Activated T-helper 17 cell treated with anti-CD3 and anti-CD28 coated beads, Interleukin-2, amount 50 U/mL, for 72 hours (primary cell): ENCODE measurements around the gene PDCD2L. TPM values are rescaled to one million over a fixed set of nuclear protein-coding genes. Genes with fewer than 3 reads are reported as not detected.
"Not testable (repeated sequence)": the region's sequence is repeated elsewhere in the genome, so short reads cannot be mapped to it uniquely, and the experiment has no call there.

Experiments
- ATAC-seq: fragments of 150-1000 bp; cut with Tn5 transposase; replicated peaks from 2 replicates; pipeline ENCODE4 v1.10.0; 2021; ENCODE audit warnings: mild to moderate bottlenecking, moderate library complexity
- H3K27ac Mint-ChIP-seq: one replicate; pipeline ENCODE4 v1.8.0; 2022; ENCODE audit warnings: mixed read lengths
- H3K27me3 Mint-ChIP-seq: one replicate; pipeline ENCODE4 v1.8.0; 2022; ENCODE audit warnings: mixed read lengths
- H3K36me3 Mint-ChIP-seq: one replicate; pipeline ENCODE4 v1.8.0; 2022; ENCODE audit warnings: low read depth, mild to moderate bottlenecking, mixed read lengths
- H3K4me1 Mint-ChIP-seq: one replicate; pipeline ENCODE4 v1.8.0; 2022; ENCODE audit warnings: mixed read lengths
- H3K4me3 Mint-ChIP-seq: one replicate; pipeline ENCODE4 v1.8.0; 2022; ENCODE audit warnings: mild to moderate bottlenecking, mixed read lengths
- H3K9me3 Mint-ChIP-seq: one replicate; pipeline ENCODE4 v1.8.0; 2022; ENCODE audit warnings: mixed read lengths
- total RNA-seq, 2 donors: library from RNA; stranded (reverse); gene quantifications; one replicate each; pipeline ENCODE4 v1.2.3, GENCODE V29; 2022

PDCD2L gene
- total RNA-seq, 2 donors from 2014 or later = 11.9 to 30.4 TPM

DNA sequence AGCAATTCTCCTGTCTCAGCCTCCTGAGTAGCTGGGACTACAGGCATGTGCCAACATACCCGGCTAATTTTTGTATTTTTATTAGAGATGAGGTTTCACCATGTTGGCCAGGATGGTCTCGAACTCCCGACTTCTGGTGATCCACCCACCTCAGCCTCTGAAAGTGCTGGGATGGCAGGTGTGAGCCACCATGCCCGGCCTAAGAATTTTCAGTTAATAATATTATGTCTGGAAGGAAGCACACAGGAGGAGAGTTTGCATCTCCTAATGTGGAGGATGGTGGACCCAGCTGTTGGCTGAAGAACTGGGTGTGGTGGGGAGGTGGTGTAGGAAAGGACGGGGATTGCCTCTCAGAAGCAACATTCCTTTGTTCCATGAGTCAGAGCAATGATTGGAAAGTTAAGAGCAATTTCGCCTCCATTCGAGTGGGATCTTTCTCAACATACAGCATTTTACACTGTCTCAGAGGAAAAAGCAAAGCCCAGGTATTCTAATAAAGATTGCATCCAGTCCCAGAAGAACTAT is 11.9 kb downstream of the PDCD2L start:
- Mint-ChIP-seq H3K36me3 (peaks cover 96% of the 10 kb centered on the region), H3K27ac (no peak overlapping the region), H3K27me3 (no peaks in the 10 kb centered on the region), H3K4me1 (no peaks in the 10 kb centered on the region), H3K9me3 (no peaks in the 10 kb centered on the region), H3K4me3 (no peak overlapping the region)
- no peak for ATAC-seq

DNA sequence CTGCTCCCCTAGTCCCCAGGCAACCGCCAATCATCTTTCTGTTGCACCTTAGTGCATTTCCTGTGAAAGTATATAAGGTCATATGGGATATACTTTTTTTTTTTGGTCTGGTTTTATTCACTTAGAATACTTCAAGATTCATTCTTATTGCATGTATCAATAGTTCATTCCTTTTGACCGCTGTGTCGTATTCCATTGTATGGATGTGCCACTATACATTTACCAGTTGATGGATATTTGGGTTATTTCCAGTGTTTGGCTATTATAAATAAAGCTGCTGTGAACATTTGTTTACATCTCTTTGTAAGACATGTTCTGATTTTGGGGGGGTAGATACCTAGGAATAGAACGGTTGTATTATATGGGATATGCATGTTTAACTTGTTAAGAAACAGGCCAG is 14.1 kb downstream of the PDCD2L start:
- Mint-ChIP-seq H3K27me3 (no peaks in the 10 kb centered on the region), H3K9me3 (no peaks in the 10 kb centered on the region), H3K36me3 (peaks cover 94% of the 10 kb centered on the region), H3K4me1 (no peaks in the 10 kb centered on the region), H3K27ac (no peak overlapping the region), H3K4me3 (no peak overlapping the region)
- ATAC-seq = no peak

DNA sequence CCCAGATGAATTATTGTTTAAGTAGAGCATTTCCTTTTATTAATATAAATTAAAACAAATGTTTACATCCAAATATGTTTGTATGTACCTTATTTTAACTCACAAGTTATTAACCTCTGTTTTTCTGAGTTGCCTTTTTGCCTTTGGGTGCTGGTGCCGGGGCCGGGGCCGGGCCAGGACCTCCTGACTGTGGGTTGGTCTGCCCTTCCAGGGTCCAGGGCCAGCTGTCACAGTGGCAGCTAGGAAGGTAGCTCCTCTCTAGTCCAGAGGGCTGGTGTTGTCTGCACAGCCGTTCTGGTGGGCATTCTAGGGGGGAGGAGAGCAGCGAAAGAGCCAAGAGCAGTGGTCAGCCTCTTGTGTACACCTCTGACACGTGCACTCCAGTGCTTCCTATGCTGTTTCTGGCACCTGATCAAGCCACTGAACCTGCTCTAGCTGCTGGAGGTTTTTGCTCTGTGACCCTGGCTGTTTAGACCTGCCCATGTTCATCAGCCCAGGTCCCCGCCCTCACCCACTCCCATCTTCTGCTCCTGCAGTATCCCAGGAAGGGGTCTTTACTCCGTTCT is 22.0 kb downstream of the PDCD2L start:
- Mint-ChIP-seq H3K4me1 (peaks cover 8% of the 10 kb centered on the region), H3K4me3 (no peak overlapping the region), H3K27ac (no peak overlapping the region), H3K9me3 (no peaks in the 10 kb centered on the region), H3K27me3 (no peaks in the 10 kb centered on the region), H3K36me3 (peaks cover 85% of the 10 kb centered on the region)
- ATAC-seq = no peak

DNA sequence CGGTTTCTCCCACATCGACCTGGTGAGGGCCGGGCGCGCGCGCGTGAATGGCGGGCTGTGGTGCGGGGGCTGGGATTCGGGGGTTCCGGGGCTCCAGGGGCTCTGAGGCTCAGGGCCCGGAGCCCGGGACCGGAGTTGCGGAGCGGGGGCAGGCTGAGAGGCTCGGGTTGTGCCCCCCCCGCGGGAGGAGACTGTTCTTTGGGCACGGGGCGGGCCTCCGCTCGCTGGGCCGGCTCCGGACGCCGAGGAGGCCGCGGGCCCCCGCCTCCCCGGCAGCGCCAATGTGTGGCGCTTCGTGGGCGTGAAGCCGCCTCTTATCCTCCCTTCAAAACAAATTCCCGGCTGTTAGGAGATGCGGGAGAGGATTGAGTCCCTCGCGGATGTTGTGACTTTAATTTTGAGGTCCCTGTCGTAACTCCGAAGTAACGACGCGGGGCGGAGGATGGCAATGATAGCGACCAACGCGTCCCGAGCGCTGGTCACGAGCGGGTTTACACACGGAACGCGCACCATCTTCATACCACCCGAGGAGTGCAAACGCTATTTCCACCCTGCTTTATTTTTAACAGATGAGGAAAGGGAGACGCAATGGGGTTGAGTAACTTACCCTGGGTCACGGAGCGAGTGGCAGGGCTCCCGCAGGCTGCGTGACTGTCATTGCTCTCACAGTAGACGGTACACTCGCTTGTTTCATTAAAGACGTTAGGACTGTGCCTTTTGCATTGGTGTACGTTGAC is 24.5 kb downstream of the PDCD2L start:
- ATAC-seq = peak; percentile 56
- H3K4me1 Mint-ChIP-seq = peaks cover 15% of the 10 kb centered on the region
- peak overlapping the region; percentile 84 for H3K27ac Mint-ChIP-seq
- no peaks in the 10 kb centered on the region for H3K27me3 Mint-ChIP-seq
- no peaks in the 10 kb centered on the region for H3K9me3 Mint-ChIP-seq
- peak overlapping the region; percentile 93 for H3K4me3 Mint-ChIP-seq
- peaks cover 87% of the 10 kb centered on the region for H3K36me3 Mint-ChIP-seq

DNA sequence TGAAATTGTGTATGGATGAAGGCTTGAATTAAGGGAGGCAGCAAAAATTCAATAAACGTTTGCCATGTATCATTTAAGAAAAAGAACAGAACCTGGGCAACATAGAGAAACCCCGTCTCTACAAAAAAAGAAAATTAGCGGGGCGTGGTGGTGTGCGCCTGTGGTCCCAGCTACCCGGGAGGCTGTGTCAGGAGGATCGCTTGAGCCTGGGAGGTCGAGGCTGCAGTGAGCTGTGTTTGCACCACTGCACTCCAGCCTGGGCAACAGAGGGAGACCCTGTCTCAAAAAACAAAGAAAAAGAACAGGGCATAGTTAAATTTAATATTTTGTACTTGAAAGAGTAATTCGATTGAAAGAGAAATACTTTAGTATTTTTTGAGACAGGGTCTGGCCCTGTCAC is 25.4 kb downstream of the PDCD2L start:
- Mint-ChIP-seq H3K36me3 (peaks cover 87% of the 10 kb centered on the region), H3K9me3 (no peaks in the 10 kb centered on the region), H3K4me3 (peak overlapping the region; percentile 93), H3K4me1 (peaks cover 15% of the 10 kb centered on the region), H3K27ac (peak overlapping the region; percentile 84), H3K27me3 (no peaks in the 10 kb centered on the region)
- ATAC-seq = no peak

DNA sequence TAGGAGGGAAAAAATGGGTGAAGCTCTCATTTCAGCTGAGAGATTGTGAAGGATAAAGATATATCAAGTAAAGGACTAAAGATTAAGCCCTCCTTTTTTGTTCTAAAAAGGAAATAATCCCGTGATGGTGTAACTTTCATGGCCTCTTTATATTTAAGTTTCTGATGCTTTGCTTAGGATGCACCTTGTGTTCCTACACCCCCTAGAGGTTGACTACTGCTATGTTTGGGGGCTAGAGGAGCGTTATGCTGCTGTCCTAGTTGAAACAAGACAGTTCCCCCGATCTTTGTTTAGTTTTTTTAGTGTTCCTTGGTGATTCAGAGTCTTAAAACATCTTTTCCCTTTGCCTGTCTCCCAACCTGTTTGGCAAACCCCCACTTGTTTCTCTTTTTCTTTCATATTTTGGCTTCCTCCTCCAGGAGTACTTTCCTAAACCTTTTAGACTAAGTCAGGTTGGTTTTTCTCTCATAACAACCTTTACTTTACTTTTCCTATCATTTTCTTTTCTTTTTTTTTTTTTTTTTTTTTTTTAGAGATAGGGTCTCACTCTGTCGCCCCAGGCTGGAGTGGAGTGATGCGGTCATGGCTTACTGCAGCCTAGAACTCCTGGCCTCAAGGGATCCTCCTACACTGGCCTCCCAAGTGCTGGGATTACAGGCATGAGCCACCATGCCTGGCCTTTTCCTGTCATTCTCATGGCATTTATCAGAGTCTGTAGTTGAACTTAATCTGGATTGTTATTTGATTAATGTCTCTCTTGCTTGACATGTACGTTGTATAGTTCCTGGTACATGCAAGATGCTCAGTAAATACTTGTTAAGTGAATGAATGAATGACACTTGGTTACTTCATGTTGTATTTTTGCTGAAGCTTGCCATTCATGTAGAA is 26.8 kb downstream of the PDCD2L start:
- H3K36me3 Mint-ChIP-seq = peaks cover 87% of the 10 kb centered on the region
- H3K9me3 Mint-ChIP-seq = no peaks in the 10 kb centered on the region
- no peaks in the 10 kb centered on the region for H3K27me3 Mint-ChIP-seq
- H3K27ac Mint-ChIP-seq = peak overlapping the region; percentile 40
- peak; percentile 35 for ATAC-seq
- peak overlapping the region; percentile 93 for H3K4me3 Mint-ChIP-seq
- H3K4me1 Mint-ChIP-seq = peaks cover 15% of the 10 kb centered on the region

DNA sequence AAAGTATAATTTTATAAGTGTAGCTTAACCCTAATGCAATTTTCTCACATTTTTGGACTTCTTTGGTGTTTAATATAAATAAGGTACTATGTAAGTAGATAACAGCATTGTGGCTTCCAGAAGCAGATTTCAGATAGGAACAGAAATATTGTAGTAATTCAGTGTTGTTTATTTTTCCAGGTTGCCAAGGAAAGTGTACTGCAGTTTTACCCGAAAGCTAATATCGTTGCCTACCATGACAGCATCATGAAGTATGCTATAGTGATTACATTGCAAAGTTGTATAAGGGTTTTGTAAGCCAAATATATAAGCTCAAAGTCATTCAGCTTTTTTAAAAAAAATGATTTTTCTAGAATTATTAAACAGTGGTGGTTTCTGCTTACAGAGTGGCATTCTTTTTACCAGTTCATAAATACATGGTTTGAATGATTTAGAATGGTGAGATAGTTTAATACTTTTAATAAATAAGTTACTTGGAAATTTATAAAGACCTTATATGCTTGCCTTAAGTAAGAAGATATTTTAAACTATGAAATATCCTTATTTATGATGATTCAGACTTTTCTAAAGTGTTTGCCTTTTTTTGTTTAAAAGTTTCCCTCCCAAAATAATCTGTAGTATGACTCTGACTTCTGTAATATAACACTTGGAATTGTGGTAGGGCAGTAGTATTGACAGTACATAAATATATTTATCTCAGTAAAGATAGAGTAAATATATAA is 27.6 kb downstream of the PDCD2L start:
- H3K27me3 Mint-ChIP-seq = no peaks in the 10 kb centered on the region
- H3K4me1 Mint-ChIP-seq = peaks cover 15% of the 10 kb centered on the region
- ATAC-seq = no peak
- peak overlapping the region; percentile 93 for H3K4me3 Mint-ChIP-seq
- no peak overlapping the region for H3K27ac Mint-ChIP-seq
- peaks cover 90% of the 10 kb centered on the region for H3K36me3 Mint-ChIP-seq
- no peaks in the 10 kb centered on the region for H3K9me3 Mint-ChIP-seq

DNA sequence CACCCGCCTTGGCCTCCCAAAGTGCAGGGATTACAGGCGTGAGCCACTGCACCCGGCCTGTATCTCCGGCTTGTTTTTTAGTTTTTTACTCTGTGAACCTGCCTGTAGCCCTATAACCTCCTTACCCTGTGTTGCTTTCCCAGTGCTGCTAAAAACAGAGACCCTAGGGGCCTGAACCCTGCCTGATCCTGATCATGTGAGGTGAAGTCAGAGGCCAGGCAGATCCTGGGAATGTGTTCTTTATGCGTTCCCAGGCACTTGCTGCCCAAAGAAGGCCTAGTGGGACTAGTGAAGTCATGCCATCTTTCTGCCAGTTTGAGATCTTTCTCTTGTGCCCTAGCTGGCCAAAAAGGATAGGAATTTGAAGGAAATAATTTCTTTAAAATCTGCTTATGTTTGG is 28.6 kb downstream of the PDCD2L start:
- Mint-ChIP-seq H3K4me1 (peaks cover 15% of the 10 kb centered on the region), H3K36me3 (peaks cover 96% of the 10 kb centered on the region), H3K27me3 (no peaks in the 10 kb centered on the region), H3K4me3 (no peak overlapping the region), H3K9me3 (no peaks in the 10 kb centered on the region), H3K27ac (peak overlapping the region; percentile 49)
- ATAC-seq = no peak

DNA sequence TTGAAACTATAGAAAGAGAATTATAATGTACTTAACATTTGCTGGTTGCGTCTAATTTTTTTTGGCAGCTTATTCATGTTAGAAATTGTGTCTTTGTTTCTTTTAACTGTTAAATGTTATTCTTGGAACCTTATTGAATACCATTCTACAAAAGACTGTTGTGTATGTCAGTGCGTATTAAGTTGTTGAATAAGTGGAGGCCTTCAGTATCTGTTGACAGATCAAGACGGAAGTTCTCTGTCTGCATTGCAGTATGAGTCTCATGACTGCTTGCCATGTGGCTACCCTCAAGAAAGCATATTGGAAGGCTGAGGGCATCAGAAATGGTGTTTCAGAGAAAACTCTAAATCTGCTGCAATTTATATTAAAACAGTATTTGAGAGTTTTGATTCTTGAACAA is 32.5 kb downstream of the PDCD2L start:
- Mint-ChIP-seq H3K27me3 (no peaks in the 10 kb centered on the region), H3K4me1 (peaks cover 7% of the 10 kb centered on the region), H3K9me3 (no peaks in the 10 kb centered on the region), H3K36me3 (peaks cover 100% of the 10 kb centered on the region), H3K4me3 (no peak overlapping the region), H3K27ac (no peak overlapping the region)
- ATAC-seq = no peak

DNA sequence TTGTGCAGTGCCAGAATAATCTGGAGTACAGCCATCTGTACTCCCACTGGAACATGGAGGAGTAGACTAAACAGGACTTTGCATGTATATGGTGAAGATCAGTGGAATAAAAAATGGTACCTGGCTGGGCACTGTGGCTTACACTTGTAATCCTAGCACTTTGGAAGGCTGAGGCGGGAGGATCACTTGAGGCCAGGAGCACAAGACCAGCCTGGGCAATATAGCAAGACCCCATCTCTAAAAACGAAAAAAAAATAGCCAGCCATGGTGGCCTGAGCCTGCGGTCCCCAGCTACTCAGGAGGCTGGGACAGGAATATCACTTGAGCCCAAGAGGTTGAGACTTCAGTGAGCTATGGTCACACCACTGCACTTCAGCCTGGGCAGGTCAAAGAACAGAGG is 44.0 kb downstream of the PDCD2L start:
- Mint-ChIP-seq H3K27me3 (no peaks in the 10 kb centered on the region), H3K36me3 (peaks cover 99% of the 10 kb centered on the region), H3K4me1 (no peaks in the 10 kb centered on the region), H3K4me3 (no peak overlapping the region), H3K27ac (peak overlapping the region; percentile 66), H3K9me3 (no peaks in the 10 kb centered on the region)
- ATAC-seq = no peak

DNA sequence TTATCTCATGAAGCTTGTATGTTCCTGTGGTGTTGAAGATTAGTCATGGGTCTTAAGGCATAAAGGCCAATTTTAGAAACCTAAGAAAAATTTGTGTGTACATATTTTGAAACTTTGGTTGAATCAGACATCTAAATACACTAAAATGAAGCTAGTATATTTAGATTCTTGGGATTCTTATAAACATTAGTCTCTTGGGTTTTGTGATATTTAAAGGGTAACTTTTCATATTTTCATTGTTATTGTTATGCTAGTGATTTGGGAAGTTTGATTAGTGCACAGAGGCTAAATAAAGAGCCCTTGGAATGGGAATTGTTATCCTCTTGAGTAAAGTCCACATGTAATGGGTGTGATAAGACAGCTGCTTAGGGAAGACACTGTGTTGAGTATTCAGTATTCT is 48.5 kb downstream of the PDCD2L start:
- no peaks in the 10 kb centered on the region for H3K9me3 Mint-ChIP-seq
- ATAC-seq = no peak
- peaks cover 96% of the 10 kb centered on the region for H3K36me3 Mint-ChIP-seq
- no peak overlapping the region for H3K4me3 Mint-ChIP-seq
- no peaks in the 10 kb centered on the region for H3K4me1 Mint-ChIP-seq
- no peaks in the 10 kb centered on the region for H3K27me3 Mint-ChIP-seq
- no peak overlapping the region for H3K27ac Mint-ChIP-seq

DNA sequence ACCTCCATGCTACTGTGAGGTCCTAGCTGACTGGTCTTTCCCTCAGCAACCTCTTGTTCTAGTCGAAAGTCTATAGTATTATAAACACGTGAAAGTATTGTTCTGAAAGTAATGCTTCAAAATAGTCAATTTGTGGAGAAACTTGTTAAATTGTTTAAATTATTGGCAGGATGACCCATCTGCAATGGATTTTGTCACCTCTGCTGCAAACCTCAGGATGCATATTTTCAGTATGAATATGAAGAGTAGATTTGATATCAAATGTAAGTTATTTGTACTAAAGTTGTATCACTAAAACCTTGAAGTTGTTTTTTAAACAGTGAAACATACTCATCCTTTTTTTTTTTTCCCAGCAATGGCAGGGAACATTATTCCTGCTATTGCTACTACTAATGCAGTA is 49.9 kb downstream of the PDCD2L start:
- no peak for ATAC-seq
- no peak overlapping the region for H3K4me3 Mint-ChIP-seq
- H3K4me1 Mint-ChIP-seq = peaks cover 5% of the 10 kb centered on the region
- H3K27me3 Mint-ChIP-seq = no peaks in the 10 kb centered on the region
- peak overlapping the region; percentile 33 for H3K27ac Mint-ChIP-seq
- no peaks in the 10 kb centered on the region for H3K9me3 Mint-ChIP-seq
- peaks cover 97% of the 10 kb centered on the region for H3K36me3 Mint-ChIP-seq

DNA sequence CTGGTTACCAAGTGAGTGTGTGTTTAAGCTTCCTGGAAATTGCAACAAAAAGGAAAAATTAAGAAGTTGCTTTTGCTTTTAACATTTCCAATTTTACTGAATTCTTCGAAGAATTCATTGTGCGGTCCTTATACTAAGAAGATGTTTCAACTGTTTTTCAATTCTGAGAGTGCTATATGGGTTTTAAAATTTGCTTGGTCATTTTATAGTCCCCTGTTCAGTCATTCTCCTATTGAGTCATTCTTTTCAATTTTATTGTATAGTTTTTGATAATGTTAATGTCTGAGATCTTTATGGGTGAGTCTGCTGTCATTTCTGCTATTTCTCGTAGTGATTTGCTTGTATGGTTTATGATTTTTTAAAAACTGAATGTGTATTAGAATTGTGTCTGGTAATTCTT is 50.5 kb downstream of the PDCD2L start:
- ATAC-seq = peak; percentile 56
- Mint-ChIP-seq H3K27me3 (no peaks in the 10 kb centered on the region), H3K4me1 (peaks cover 5% of the 10 kb centered on the region), H3K4me3 (no peak overlapping the region), H3K9me3 (no peaks in the 10 kb centered on the region), H3K27ac (peak overlapping the region; percentile 13), H3K36me3 (peaks cover 97% of the 10 kb centered on the region)

DNA sequence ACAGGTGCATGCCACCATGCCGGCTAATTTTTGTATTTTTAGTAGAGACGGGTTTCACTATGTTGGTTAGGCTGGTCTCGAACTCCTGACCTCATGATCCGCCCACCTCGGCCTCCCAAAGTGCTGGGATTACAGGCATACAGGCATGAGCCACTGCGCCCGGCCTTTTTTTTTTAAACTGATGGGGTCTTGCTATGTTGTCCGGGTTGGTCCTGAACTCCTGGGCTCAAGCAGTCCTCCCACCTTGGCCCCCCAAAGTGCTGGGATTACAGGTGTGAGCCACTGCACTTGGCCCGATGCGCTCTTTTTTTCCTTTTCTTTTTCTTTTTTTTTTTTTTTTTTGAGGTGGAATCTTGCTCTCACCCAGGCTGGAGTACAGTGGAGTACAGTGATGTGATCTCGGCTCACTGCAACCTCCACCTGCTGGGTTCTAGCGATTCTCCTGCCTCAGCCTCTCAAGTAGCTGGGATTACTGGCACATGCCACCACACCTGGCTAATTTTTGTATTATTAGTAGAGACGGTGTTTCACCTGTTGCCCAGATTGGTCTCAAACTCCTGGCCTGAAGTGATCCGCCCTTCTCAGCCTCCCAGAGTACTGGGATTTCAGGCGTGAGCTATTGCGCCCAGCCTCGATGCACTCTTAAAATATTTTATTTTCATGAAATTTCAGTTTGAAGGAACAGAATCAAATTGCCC is 51.7 kb downstream of the PDCD2L start:
- not testable (repeated sequence) for ATAC-seq, H3K4me1 Mint-ChIP-seq, H3K9me3 Mint-ChIP-seq, H3K27ac Mint-ChIP-seq, H3K4me3 Mint-ChIP-seq, H3K27me3 Mint-ChIP-seq
- H3K36me3 Mint-ChIP-seq = peaks cover 97% of the 10 kb centered on the region
